Hematopoietic multipotent progenitor cell (in vitro differentiated cells): ENCODE data around the gene AKNA. TPM values are rescaled to one million over a fixed set of nuclear protein-coding genes. Genes with fewer than 3 reads are reported as not detected.
A peak's percentile ranks its signal among the peaks of the same experiment; 100 is the strongest.

ENCODE experiments used
- DNase-seq, 3 donors: peaks; one replicate each; pipeline ENCODE4 v3.0.0-alpha.2; 2011 to 2015; ENCODE audit warnings: low read depth in 2 of 3, low spot score in 2 of 3
- total RNA-seq: library from RNA; depleted of rRNA; stranded (reverse); fragments of >200 nt; gene quantifications from one replicate; pipeline ENCODE4 v1.2.3, GENCODE V29; 2012

AKNA gene
- total RNA-seq, 1 donor = 96.9 TPM

- DNase-seq = peak in 1 of 3 donors; percentile 50
These were observed 21.3 kb downstream of the AKNA start for GRCh38 chr9:114366334-114367128.

- DNase-seq = no peak
These were observed 22.6 kb downstream of the AKNA start for GRCh38 chr9:114365194-114365593.

- DNase-seq = peak in 1 of 3 donors; percentile 50
These were observed 23.4 kb downstream of the AKNA start for GRCh38 chr9:114364134-114365041.

- no peak for DNase-seq
These were observed 24.4 kb downstream of the AKNA start for GRCh38 chr9:114363424-114363823.

- DNase-seq = no peak
These were observed 25.4 kb downstream of the AKNA start for GRCh38 chr9:114362394-114362793.

GRCh38 chr9:114361542-114361941 is 26.2 kb downstream of the AKNA start:
- DNase-seq = no peak

GRCh38 chr9:114359801-114360200 is 28.0 kb downstream of the AKNA start:
- no peak for DNase-seq

- DNase-seq = no peak
These were observed 29.9 kb downstream of the AKNA start for GRCh38 chr9:114357911-114358328.

- no peak for DNase-seq
These were observed 30.4 kb downstream of the AKNA start for GRCh38 chr9:114357360-114357759.

- no peak for DNase-seq
These were observed 31.0 kb downstream of the AKNA start for GRCh38 chr9:114356792-114357191.

GRCh38 chr9:114355821-114356220 is 32.0 kb downstream of the AKNA start:
- DNase-seq = no peak

- DNase-seq = no peak
These were observed 35.9 kb downstream of the AKNA start for GRCh38 chr9:114351932-114352331.

GRCh38 chr9:114350636-114351401 is 37.0 kb downstream of the AKNA start:
- no peak for DNase-seq

GRCh38 chr9:114349713-114350480 is 37.9 kb downstream of the AKNA start:
- DNase-seq = no peak

- peak in 2 of 3 donors; percentile 68 to 76 for DNase-seq
These were observed 38.8 kb downstream of the AKNA start for GRCh38 chr9:114348906-114349482.

GRCh38 chr9:114348261-114348905 is 39.4 kb downstream of the AKNA start:
- no peak for DNase-seq

- DNase-seq = no peak
These were observed 40.1 kb downstream of the AKNA start for GRCh38 chr9:114347675-114348074.

- no peak for DNase-seq
These were observed 41.6 kb downstream of the AKNA start for GRCh38 chr9:114346146-114346545.

GRCh38 chr9:114345493-114346065 is 42.2 kb downstream of the AKNA start:
- DNase-seq = no peak
